Left lung (tissue), 10 donors: ENCODE data around the gene BUB1B. TPM values are rescaled to one million over a fixed set of nuclear protein-coding genes. Genes with fewer than 3 reads are reported as not detected.

ENCODE experiments used
- ATAC-seq: fragments of 200-7000 bp; cut with Tn5 transposase; one replicate; pipeline ENCODE4 v1.9.1; 2020; ENCODE audit warnings: moderate library complexity
- DNase-seq, 4 donors: peaks; one replicate each; pipeline ENCODE4 v3.0.0-alpha.2; 2013 to 2020
- H3K27ac ChIP-seq, 2 donors: fragments of 200-600 bp; sonication (generic) in 1 of 2; one replicate each; pipeline versions ENCODE4 v1.5.0 to v1.8.0; 2020 to 2021
- H3K27me3 ChIP-seq, 2 donors: fragments of 200-600 bp; sonication (generic) in 1 of 2; one replicate each; pipeline versions ENCODE4 v1.5.0 to v1.8.0; 2020 to 2021
- H3K36me3 ChIP-seq, 2 donors: fragments of 200-600 bp; sonication (generic) in 1 of 2; one replicate each; pipeline versions ENCODE4 v1.5.0 to v1.8.0; 2020 to 2021
- H3K4me1 ChIP-seq, 2 donors: fragments of 200-600 bp; one replicate each; pipeline ENCODE4 v1.8.0; 2021
- H3K4me3 ChIP-seq, 2 donors: fragments of 200-600 bp; sonication (generic) in 1 of 2; one replicate each; pipeline versions ENCODE4 v1.5.0 to v1.8.0; 2020 to 2021; ENCODE audit warnings: mild to moderate bottlenecking in 1 of 2
- H3K9me3 ChIP-seq, 2 donors: fragments of 200-600 bp; sonication (generic) in 1 of 2; one replicate each; pipeline versions ENCODE4 v1.5.0 to v1.8.0; 2020 to 2021
- intact Hi-C, 2 donors: fragments of 100-400 bp; cut with DNase I; formaldehyde crosslinking; loops; one replicate each; pipeline versions ENCODE4 v1.11.2 to v1.14.2; 2022
- polyA plus RNA-seq, 6 donors: library from polyadenylated mRNA; unstranded; fragments of 120-200 nt; gene quantifications; one replicate each; pipeline ENCODE4 v1.2.1, GENCODE V29; 2013; ENCODE audit not compliant: insufficient read length in 6 of 6
- total RNA-seq, 2 donors: library from RNA; stranded (reverse); fragmentation: NEBNext Ultra II Directional; extraction: Animal tissue kit (Norgen Biotek cat#: 25700); gene quantifications; one replicate each; pipeline ENCODE4 v1.2.1, GENCODE V29; 2021
- TF ChIP-seq, protein P1 (sequence below), 2 donors: fragments of 200-600 bp; sonication (generic) in 1 of 2; IDR thresholded peaks; one replicate each; pipeline versions ENCODE4 v1.5.0 to v1.8.0; 2021; ENCODE audit warnings: antibody characterized with exemption in 2 of 2
- donor health status: DM: no; HTN: yes; CAD: no.
- donor health status: DM: no; HTN: no; CAD: no.

BUB1B gene
- total and polyA plus RNA-seq, 8 donors, result 4.6 to 54.5 (median 25.9) TPM

- H3K27me3 ChIP-seq, result no peaks in the 10 kb centered on the region
- TF ChIP-seq, protein P1, sequence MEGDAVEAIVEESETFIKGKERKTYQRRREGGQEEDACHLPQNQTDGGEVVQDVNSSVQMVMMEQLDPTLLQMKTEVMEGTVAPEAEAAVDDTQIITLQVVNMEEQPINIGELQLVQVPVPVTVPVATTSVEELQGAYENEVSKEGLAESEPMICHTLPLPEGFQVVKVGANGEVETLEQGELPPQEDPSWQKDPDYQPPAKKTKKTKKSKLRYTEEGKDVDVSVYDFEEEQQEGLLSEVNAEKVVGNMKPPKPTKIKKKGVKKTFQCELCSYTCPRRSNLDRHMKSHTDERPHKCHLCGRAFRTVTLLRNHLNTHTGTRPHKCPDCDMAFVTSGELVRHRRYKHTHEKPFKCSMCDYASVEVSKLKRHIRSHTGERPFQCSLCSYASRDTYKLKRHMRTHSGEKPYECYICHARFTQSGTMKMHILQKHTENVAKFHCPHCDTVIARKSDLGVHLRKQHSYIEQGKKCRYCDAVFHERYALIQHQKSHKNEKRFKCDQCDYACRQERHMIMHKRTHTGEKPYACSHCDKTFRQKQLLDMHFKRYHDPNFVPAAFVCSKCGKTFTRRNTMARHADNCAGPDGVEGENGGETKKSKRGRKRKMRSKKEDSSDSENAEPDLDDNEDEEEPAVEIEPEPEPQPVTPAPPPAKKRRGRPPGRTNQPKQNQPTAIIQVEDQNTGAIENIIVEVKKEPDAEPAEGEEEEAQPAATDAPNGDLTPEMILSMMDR (IDR thresholded peaks at IDR 0.05), result no peak
- DNase-seq, result no peak
- H3K36me3 ChIP-seq, result no peaks in the 10 kb centered on the region
- H3K9me3 ChIP-seq, result no peaks in the 10 kb centered on the region
- H3K27ac ChIP-seq, result no peak overlapping the region
- intact Hi-C loops, result no loop called here
- peaks cover 0 to 17% of the 10 kb centered on the region in 2 donors for H3K4me1 ChIP-seq
- ATAC-seq, result no peak
- no peak overlapping the region for H3K4me3 ChIP-seq
Observed at GRCh38 chr15:40229956-40230355, 69.1 kb downstream of the BUB1B start.

DNA sequence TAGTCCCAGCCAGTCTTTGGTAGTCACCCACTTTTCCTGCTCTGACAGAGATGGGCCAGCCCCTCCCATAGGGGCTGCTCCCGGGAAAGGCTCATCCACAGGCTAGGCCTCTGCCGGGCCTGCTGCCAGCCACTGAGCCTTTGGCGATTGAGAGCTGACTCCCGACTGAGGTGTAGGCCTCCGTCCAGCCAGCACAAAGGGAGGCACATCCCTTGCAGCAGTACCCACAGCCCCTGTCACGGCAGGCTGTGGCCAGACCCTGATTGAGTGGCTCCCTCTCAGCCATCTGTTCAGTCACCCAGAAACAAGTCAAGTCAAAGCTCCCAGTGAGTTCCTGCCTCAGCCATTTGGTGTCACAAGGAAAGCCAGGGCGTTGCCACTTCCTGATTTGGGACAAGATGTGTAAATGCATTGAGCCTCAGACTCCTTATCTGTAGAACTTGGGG is 71.8 kb downstream of the BUB1B start:
- H3K27me3 ChIP-seq, result no peaks in the 10 kb centered on the region
- ATAC-seq, result no peak
- no peak for DNase-seq
- H3K27ac ChIP-seq, result no peak overlapping the region
- intact Hi-C loops, result no loop called here
- no peaks in the 10 kb centered on the region for H3K9me3 ChIP-seq
- H3K4me3 ChIP-seq, result no peak overlapping the region
- TF ChIP-seq, protein P1 (IDR thresholded peaks at IDR 0.05), result no peak
- H3K4me1 ChIP-seq, result peaks cover 0 to 26% of the 10 kb centered on the region in 2 donors
- no peaks in the 10 kb centered on the region for H3K36me3 ChIP-seq

- H3K4me1 ChIP-seq, result peaks cover 0 to 30% of the 10 kb centered on the region in 2 donors
- H3K9me3 ChIP-seq, result no peaks in the 10 kb centered on the region
- TF ChIP-seq, protein P1 (IDR thresholded peaks at IDR 0.05), result no peak
- peaks cover 0 to 13% of the 10 kb centered on the region in 2 donors for H3K27me3 ChIP-seq
- no peaks in the 10 kb centered on the region for H3K36me3 ChIP-seq
- H3K4me3 ChIP-seq, result no peak overlapping the region
- DNase-seq (no peak), ATAC-seq (no peak)
- peak overlapping the region in 1 of 2 donors; percentile 60 for H3K27ac ChIP-seq
- intact Hi-C loops, result no loop called here
Observed at GRCh38 chr15:40233727-40234577, 73.1 kb downstream of the BUB1B start.

DNA sequence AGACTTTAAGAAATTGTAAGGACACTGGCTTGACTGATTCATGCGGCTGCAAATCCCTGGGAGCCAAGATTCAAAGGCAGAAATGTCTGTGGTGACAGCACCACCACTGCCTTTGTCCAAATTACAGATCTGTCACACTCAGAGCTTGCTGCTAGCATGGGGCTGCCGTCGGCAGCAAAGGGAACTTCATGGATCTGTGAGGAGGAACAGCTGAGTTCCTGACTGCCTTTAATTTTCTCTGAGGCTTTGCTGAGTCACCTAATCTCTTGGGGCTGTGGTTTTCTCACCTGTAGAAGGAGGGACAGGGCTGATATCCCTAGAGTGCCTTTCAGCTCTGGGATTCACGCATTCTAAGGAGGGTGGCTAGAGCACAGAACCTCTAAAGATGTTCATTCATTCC is 73.9 kb downstream of the BUB1B start:
- intact Hi-C loops, result no loop called here
- Histone ChIP-seq H3K4me3 (no peak overlapping the region), H3K27ac (peak overlapping the region in 1 of 2 donors; percentile 60), H3K36me3 (no peaks in the 10 kb centered on the region), H3K4me1 (peaks cover 0 to 37% of the 10 kb centered on the region in 2 donors), H3K27me3 (peaks cover 0 to 21% of the 10 kb centered on the region in 2 donors), H3K9me3 (no peaks in the 10 kb centered on the region)
- DNase-seq (no peak), ATAC-seq (peak; percentile 3)
- TF ChIP-seq, protein P1 (IDR thresholded peaks at IDR 0.05), result no peak

DNA sequence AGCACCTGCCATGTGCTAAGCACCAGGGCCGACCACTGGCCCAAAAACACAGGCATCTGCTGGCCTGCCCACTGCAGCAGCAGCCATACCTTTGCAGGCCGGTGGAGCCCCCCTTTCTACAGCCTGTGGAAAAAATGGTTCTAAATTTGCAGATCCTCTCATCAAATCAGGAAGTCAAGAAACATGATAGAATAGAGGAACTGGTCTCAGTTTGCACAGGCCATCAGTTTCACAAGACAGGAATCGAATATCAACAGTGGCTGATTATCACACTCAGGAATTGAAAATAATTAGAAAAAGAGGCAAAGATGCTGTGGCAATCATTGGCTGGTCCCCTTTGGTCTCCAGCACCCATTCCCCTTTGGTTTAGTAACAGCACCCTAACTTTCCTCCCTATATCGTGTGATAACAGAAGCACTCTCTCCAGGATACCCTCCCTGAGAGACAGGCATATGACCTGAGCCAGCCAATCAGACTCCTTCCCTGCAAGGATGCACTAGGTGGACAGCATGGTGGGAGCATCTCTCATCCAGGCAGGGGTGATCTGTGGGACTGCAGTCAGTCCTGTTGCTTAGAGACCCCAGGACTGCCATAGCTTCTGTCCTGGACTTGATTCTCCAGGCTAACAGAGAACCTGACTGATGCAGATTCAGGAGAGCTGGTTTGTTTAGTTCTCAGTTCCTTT is 74.5 kb downstream of the BUB1B start:
- H3K4me3 ChIP-seq, result no peak overlapping the region
- intact Hi-C loops, result no loop called here
- H3K27me3 ChIP-seq, result peaks cover 0 to 27% of the 10 kb centered on the region in 2 donors
- TF ChIP-seq, protein P1 (IDR thresholded peaks at IDR 0.05), result no peak
- no peaks in the 10 kb centered on the region for H3K36me3 ChIP-seq
- H3K9me3 ChIP-seq, result no peaks in the 10 kb centered on the region
- ATAC-seq (no peak), DNase-seq (no peak)
- H3K4me1 ChIP-seq, result peaks cover 0 to 37% of the 10 kb centered on the region in 2 donors
- peak overlapping the region in 1 of 2 donors; percentile 60 for H3K27ac ChIP-seq
